Tibial nerve (tissue), 4 donors: ENCODE measurements around the gene PRLH. TPM values are rescaled to one million over a fixed set of nuclear protein-coding genes. Genes with fewer than 3 reads are reported as not detected.

Source experiments
- DNase-seq, 2 donors: peaks; one replicate each; pipeline ENCODE4 v3.0.0-alpha.2; 2019; ENCODE audit warnings: low spot score in 2 of 2
- H3K27ac ChIP-seq, 4 donors: fragments of 200-600 bp; sonication (generic) in 3 of 4; one replicate each; pipeline ENCODE4 v1.5.1; 2017 to 2019; ENCODE audit warnings: mild to moderate bottlenecking in 1 of 4
- H3K27me3 ChIP-seq, 2 donors: fragments of 200-600 bp; sonication (generic) in 1 of 2; one replicate each; pipeline versions ENCODE4 v1.5.1 to v1.6.0; 2017 to 2019
- H3K36me3 ChIP-seq, 3 donors: fragments of 200-600 bp; sonication (generic); one replicate each; pipeline ENCODE4 v1.5.1; 2018 to 2019
- H3K4me1 ChIP-seq, 4 donors: fragments of 200-600 bp; sonication (generic) in 3 of 4; one replicate each; pipeline ENCODE4 v1.5.1; 2017 to 2019
- H3K4me3 ChIP-seq, 4 donors: fragments of 200-600 bp; sonication (generic) in 3 of 4; one replicate each; pipeline ENCODE4 v1.5.1; 2017 to 2019; ENCODE audit warnings: mild to moderate bottlenecking in 1 of 4, moderate library complexity in 1 of 4
- H3K9me3 ChIP-seq, 4 donors: fragments of 200-600 bp; sonication (generic) in 3 of 4; one replicate each; pipeline ENCODE4 v1.5.1; 2017 to 2019
- CTCF ChIP-seq, 5 experiments: fragments of 200-600 bp in 3 of 5; fragments of 450-650 bp in 2 of 5; sonication (generic) in 3 of 5; IDR thresholded peaks; one replicate each; pipeline ENCODE4 v1.5.1; 2016 to 2019; ENCODE audit warnings: antibody characterized with exemption in 5 of 5, mild to moderate bottlenecking in 3 of 5, moderate library complexity in 2 of 5
- EP300 ChIP-seq, 2 donors: sonication (generic); formaldehyde crosslinking; IDR thresholded peaks; one replicate each; pipeline ENCODE4 v1.6.1; 2017; ENCODE audit warnings: antibody characterized with exemption in 2 of 2, mild to moderate bottlenecking in 1 of 2
- POLR2A ChIP-seq, 2 donors: fragments of 450-650 bp; IDR thresholded peaks; one replicate each; pipeline ENCODE4 v1.6.1; 2017; ENCODE audit warnings: antibody characterized with exemption in 2 of 2, mild to moderate bottlenecking in 2 of 2, moderate library complexity in 2 of 2
- WGBS, 2 donors: methylation state at CpG; one replicate each; pipeline ENCODE4 v1.1.5; 2018; 5-methylcytosine and 5-hydroxymethylcytosine counted together
- total RNA-seq, 4 donors: library from RNA; depleted of rRNA; stranded (reverse); fragments of >200 nt; gene quantifications; one replicate each; pipeline ENCODE4 v1.1.0, GENCODE V29; 2016

Gene PRLH
- total RNA-seq, 4 donors from 2014 or later = not detected

GRCh38 chr2:237549643-237550415 is 16.5 kb upstream of the PRLH start:
- no peak for DNase-seq
- peaks cover 0 to 33% (median 0%) of the 10 kb centered on the region in 3 donors for H3K36me3 ChIP-seq
- no peak overlapping the region for H3K27ac ChIP-seq
- no peak for TF ChIP-seq POLR2A (IDR thresholded peaks at IDR 0.05)
- no peak for TF ChIP-seq EP300 (IDR thresholded peaks at IDR 0.05)
- TF ChIP-seq CTCF (IDR thresholded peaks at IDR 0.05) = no peak
- H3K27me3 ChIP-seq = no peaks in the 10 kb centered on the region
- no peak overlapping the region for H3K4me3 ChIP-seq
- no peaks in the 10 kb centered on the region for H3K4me1 ChIP-seq
- 77 to 78% methylated on average over 17 of the region's 17 CpGs for WGBS, 2 donors
- peaks cover 0 to 9% (median under 1%) of the 10 kb centered on the region in 4 donors for H3K9me3 ChIP-seq

DNA sequence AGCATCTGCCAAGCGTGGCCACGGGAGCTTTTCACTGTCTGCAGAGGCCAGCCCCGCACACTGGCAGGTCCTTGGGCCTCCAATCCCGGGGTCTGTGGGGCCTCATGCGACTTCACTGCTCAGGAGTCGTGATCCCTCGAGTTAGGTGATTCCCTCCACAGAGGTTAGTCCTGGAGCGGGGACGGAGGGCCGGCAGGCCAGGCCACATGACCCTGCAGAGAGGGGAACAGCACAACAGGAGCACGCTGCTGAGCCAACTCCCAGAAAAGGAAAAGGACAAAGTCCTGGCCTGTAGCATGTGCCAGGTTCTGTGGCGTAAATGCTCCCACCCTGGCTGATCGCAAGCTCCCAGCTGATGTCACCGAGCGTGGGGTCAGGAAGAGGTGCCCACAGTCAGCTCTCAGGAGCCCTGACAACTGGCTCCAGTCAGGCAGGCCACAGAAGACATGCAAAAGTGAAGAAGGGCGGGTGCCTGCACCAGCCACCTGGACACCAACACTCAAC is 15.3 kb upstream of the PRLH start:
- Histone ChIP-seq H3K4me3 (no peak overlapping the region), H3K27me3 (no peaks in the 10 kb centered on the region), H3K9me3 (peaks cover 0 to 22% (median 8%) of the 10 kb centered on the region in 4 donors), H3K27ac (no peak overlapping the region), H3K36me3 (peaks cover 0 to 45% (median 0%) of the 10 kb centered on the region in 3 donors), H3K4me1 (no peaks in the 10 kb centered on the region)
- no peak for DNase-seq
- 85 to 86% methylated on average over 13 to 16 of the region's 16 CpGs for WGBS, 2 donors
- TF ChIP-seq CTCF (IDR thresholded peaks at IDR 0.05) (no peak), POLR2A (IDR thresholded peaks at IDR 0.05) (no peak)

DNA sequence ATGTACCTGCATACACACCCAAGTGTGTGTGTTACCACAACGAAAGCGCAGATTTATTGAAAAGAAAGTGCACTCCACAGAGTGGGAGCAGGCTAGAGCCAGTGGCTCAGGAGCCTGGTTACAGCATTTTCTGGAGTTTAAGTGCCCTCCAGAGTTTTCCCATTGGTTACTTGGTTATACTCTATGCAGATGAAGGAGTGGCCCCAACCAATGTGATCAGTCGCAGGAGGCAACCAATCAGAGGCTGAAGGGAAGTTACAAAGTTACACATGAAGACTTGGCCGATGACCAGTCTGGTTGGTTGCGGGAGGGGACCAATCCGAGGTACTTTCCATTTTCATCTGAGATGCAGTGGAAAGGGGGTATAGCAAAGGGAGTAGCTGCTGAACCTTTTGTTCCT is 13.5 kb upstream of the PRLH start:
- Histone ChIP-seq H3K27ac (no peak overlapping the region), H3K9me3 (peaks cover 0 to 28% (median 8%) of the 10 kb centered on the region in 4 donors), H3K4me1 (no peaks in the 10 kb centered on the region), H3K36me3 (peaks cover 0 to 45% (median 0%) of the 10 kb centered on the region in 3 donors), H3K27me3 (no peaks in the 10 kb centered on the region), H3K4me3 (no peak overlapping the region)
- 78 to 90% methylated on average over 6 of the region's 6 CpGs for WGBS, 2 donors
- no peak for DNase-seq
- TF ChIP-seq CTCF (IDR thresholded peaks at IDR 0.05) (no peak), POLR2A (IDR thresholded peaks at IDR 0.05) (no peak)

DNA sequence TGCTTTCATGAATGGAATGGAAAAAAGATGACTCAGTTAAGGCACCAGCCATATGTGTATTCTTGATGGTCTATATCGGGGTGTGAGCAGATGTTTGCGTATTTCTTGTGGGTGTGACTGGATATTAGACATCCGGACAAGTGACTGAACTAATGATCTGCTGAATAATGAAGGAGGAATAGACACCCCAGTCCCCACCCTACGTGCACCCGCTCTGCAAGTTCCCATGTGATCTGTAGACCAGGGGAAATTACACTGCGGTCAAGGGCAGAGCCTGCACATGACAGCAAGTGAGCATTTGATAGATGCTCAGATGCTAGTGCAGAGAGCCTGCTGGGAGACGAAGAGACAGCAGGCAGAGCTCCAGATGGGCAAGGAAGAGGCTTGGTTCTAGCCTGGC is 12.4 kb upstream of the PRLH start:
- DNase-seq = no peak
- Histone ChIP-seq H3K27ac (no peak overlapping the region), H3K36me3 (peaks cover 0 to 40% (median 0%) of the 10 kb centered on the region in 3 donors), H3K9me3 (peaks cover 0 to 28% (median 8%) of the 10 kb centered on the region in 4 donors), H3K4me1 (peaks cover 0 to 3% (median 0%) of the 10 kb centered on the region in 4 donors), H3K4me3 (no peak overlapping the region), H3K27me3 (no peaks in the 10 kb centered on the region)
- no peak for TF ChIP-seq POLR2A (IDR thresholded peaks at IDR 0.05)
- TF ChIP-seq EP300 (IDR thresholded peaks at IDR 0.05) = no peak
- no peak for TF ChIP-seq CTCF (IDR thresholded peaks at IDR 0.05)
- 82 to 91% methylated on average over 7 of the region's 7 CpGs for WGBS, 2 donors

- H3K27me3 ChIP-seq = no peaks in the 10 kb centered on the region
- H3K9me3 ChIP-seq = peaks cover 0 to 28% (median 8%) of the 10 kb centered on the region in 4 donors
- no peak overlapping the region for H3K27ac ChIP-seq
- WGBS, 2 donors = 94 to 100% methylated on average over 1 of the region's 1 CpG
- TF ChIP-seq CTCF (IDR thresholded peaks at IDR 0.05) (no peak), POLR2A (IDR thresholded peaks at IDR 0.05) (no peak), EP300 (IDR thresholded peaks at IDR 0.05) (no peak)
- peaks cover 0 to 40% (median 0%) of the 10 kb centered on the region in 3 donors for H3K36me3 ChIP-seq
- H3K4me1 ChIP-seq = peaks cover 0 to 10% (median 0%) of the 10 kb centered on the region in 4 donors
- no peak for DNase-seq
- no peak overlapping the region for H3K4me3 ChIP-seq
Measured at GRCh38 chr2:237555560-237555959, 10.8 kb upstream of the PRLH start.
